PFSK-1 (cell line): ENCODE results near the gene YRDC.

ENCODE experiments used
- FOXP2 ChIP-seq: optimal IDR thresholded peaks from 2 replicates; pipeline ENCODE3; 2011; ENCODE audit warnings: borderline replicate concordance, control low read depth, inconsistent platforms; ENCODE audit not compliant: insufficient read depth; ENCODE audit errors: extremely low read length, extremely low read depth
- POLR2AphosphoS5 ChIP-seq: IDR thresholded peaks from 2 replicates; pipeline ENCODE4 v1.6.1; 2012; ENCODE audit warnings: low read depth, mild to moderate bottlenecking, control low read depth, low read length, moderate library complexity
- REST ChIP-seq, 2 experiments: IDR thresholded peaks; 2 replicates each; pipeline versions ENCODE4 v1.6.1 to v1.8.0; 2011 to 2012; ENCODE audit warnings: low read depth in 2 of 2, low read length in 2 of 2, control low read depth in 1 of 2, inconsistent platforms in 1 of 2, mild to moderate bottlenecking in 1 of 2, moderate library complexity in 1 of 2; ENCODE audit not compliant: insufficient read depth in 1 of 2
- SIN3A ChIP-seq: IDR thresholded peaks from 2 replicates; pipeline ENCODE4 v1.6.1; 2012; ENCODE audit warnings: mild to moderate bottlenecking, low read length, moderate library complexity, borderline replicate concordance; ENCODE audit not compliant: insufficient read depth
- TAF1 ChIP-seq: IDR thresholded peaks from 2 replicates; pipeline ENCODE4 v1.6.1; 2012; ENCODE audit warnings: low read length, control low read depth, borderline replicate concordance; ENCODE audit not compliant: insufficient read depth

Gene YRDC

GRCh38 chr1:37764888-37765441, 43.0 kb downstream of the YRDC start, which contains the start of gene EPHA10:
EPHA10 (minus strand) TSS chr1:37765120; CDS start chr1:37765066, 54 bp downstream.
- TF ChIP-seq POLR2AphosphoS5 (no peak), SIN3A (no peak), REST (IDR thresholded peaks at IDR 0.05; ENCODE audit: insufficient read depth in 1 of 2, low read depth in 2 of 2, low read length in 2 of 2) (no peak), TAF1 (no peak), FOXP2 (no peak)

GRCh38 chr1:37764414-37764825, 43.6 kb downstream of the YRDC start:
- no peak for TF ChIP-seq TAF1
- TF ChIP-seq SIN3A = peak; percentile 99
- TF ChIP-seq FOXP2 = no peak
- no peak for TF ChIP-seq POLR2AphosphoS5
- peak; percentile 99 for TF ChIP-seq REST (IDR thresholded peaks at IDR 0.05; ENCODE audit: insufficient read depth in 1 of 2, low read depth in 2 of 2, low read length in 2 of 2)

GRCh38 chr1:37763791-37764413, 44.1 kb downstream of the YRDC start:
- TF ChIP-seq FOXP2 = no peak
- no peak for TF ChIP-seq REST (IDR thresholded peaks at IDR 0.05; ENCODE audit: insufficient read depth in 1 of 2, low read depth in 2 of 2, low read length in 2 of 2)
- TF ChIP-seq POLR2AphosphoS5 = no peak
- no peak for TF ChIP-seq TAF1

- TF ChIP-seq FOXP2 (no peak), SIN3A (no peak), REST (IDR thresholded peaks at IDR 0.05; ENCODE audit: insufficient read depth in 1 of 2, low read depth in 2 of 2, low read length in 2 of 2) (no peak), TAF1 (no peak), POLR2AphosphoS5 (no peak)
Measured at GRCh38 chr1:37762516-37762915, 45.5 kb downstream of the YRDC start.
